Type B pancreatic cell (in vitro differentiated cells): ENCODE measurements around the gene ADAT1. TPM values are rescaled to one million over a fixed set of nuclear protein-coding genes. Genes with fewer than 3 reads are reported as not detected.

Experiments
- DNase-seq: peaks from one replicate; pipeline ENCODE4 v3.0.0; 2021; ENCODE audit warnings: mixed read lengths; ENCODE audit not compliant: unreplicated experiment; ENCODE audit errors: extremely low spot score
- H3K27ac Mint-ChIP-seq: 2 replicates; pipeline ENCODE4 v1.8.0; 2021; ENCODE audit warnings: mild to moderate bottlenecking, mixed read lengths
- H3K27me3 Mint-ChIP-seq: 2 replicates; pipeline ENCODE4 v1.8.0; 2021; ENCODE audit warnings: mixed read lengths
- H3K36me3 Mint-ChIP-seq: 2 replicates; pipeline ENCODE4 v1.8.0; 2021; ENCODE audit warnings: mixed read lengths
- H3K4me1 Mint-ChIP-seq: one replicate; pipeline ENCODE4 v1.8.0; 2021; ENCODE audit warnings: mixed read lengths; ENCODE audit not compliant: unreplicated experiment
- H3K4me3 Mint-ChIP-seq: 2 replicates; pipeline ENCODE4 v1.8.0; 2021; ENCODE audit warnings: mild to moderate bottlenecking, mixed read lengths
- H3K9me3 Mint-ChIP-seq: 2 replicates; pipeline ENCODE4 v1.8.0; 2021; ENCODE audit warnings: mixed read lengths
- total RNA-seq: library from RNA; stranded (reverse); gene quantifications from 2 replicates; pipeline ENCODE4 v1.2.1, GENCODE V29; 2021; ENCODE audit warnings: low replicate concordance
- TF ChIP-seq, protein P1 (sequence below): fragments of 200-600 bp; sonication (generic); conservative IDR thresholded peaks from 2 replicates; pipeline ENCODE4 v1.5.0; 2021; ENCODE audit warnings: antibody characterized with exemption, mild to moderate bottlenecking

The ADAT1 gene
- total RNA-seq, 1 donor from 2014 or later: 51.9 TPM

DNA sequence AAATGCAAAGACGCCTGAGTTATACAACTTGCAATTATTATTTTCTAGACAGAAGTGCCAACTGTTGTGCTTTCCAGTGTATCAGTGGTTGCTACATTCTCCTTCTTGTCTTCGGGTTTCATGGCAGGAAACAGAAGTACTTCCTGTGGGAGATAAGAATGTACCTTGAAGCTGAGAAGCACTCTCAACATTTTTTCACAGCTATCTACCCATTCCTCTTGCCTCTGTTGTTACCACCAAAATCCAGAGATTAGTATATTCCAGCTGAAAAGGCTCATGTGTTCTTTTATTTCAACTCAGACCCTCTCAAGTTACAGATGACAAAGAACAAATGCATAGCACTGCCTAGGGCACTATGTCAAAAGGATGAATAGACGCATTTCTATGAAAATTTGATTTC lies 4.8 kb upstream of the ADAT1 start:
- DNase-seq: no peak
- H3K27me3 Mint-ChIP-seq: no peaks in the 10 kb centered on the region
- peaks cover 26% of the 10 kb centered on the region for H3K36me3 Mint-ChIP-seq
- no peaks in the 10 kb centered on the region for H3K9me3 Mint-ChIP-seq
- H3K4me1 Mint-ChIP-seq: no peaks in the 10 kb centered on the region
- H3K27ac Mint-ChIP-seq: no peak overlapping the region
- no peak overlapping the region for H3K4me3 Mint-ChIP-seq
- TF ChIP-seq, protein P1, sequence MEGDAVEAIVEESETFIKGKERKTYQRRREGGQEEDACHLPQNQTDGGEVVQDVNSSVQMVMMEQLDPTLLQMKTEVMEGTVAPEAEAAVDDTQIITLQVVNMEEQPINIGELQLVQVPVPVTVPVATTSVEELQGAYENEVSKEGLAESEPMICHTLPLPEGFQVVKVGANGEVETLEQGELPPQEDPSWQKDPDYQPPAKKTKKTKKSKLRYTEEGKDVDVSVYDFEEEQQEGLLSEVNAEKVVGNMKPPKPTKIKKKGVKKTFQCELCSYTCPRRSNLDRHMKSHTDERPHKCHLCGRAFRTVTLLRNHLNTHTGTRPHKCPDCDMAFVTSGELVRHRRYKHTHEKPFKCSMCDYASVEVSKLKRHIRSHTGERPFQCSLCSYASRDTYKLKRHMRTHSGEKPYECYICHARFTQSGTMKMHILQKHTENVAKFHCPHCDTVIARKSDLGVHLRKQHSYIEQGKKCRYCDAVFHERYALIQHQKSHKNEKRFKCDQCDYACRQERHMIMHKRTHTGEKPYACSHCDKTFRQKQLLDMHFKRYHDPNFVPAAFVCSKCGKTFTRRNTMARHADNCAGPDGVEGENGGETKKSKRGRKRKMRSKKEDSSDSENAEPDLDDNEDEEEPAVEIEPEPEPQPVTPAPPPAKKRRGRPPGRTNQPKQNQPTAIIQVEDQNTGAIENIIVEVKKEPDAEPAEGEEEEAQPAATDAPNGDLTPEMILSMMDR: no peak

DNA sequence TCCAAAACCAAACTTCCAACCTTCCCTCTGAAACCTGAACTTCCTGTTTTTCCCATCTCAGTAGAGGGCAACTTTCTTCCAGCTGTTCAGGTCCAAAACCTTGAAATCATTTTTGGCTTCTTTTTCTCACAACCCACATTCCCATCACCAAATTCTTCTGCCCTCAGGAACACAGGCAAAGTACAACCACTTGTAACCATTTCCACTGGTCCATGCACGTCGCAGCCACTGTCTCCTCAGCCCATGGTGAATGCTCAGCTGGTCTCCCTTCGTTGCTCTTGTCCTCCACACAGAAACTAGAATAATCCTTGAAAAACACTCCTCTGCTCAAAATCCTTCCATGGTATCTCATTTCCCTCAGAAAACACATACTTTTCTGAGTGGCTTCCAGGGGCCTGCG lies 3.7 kb upstream of the ADAT1 start:
- no peak for DNase-seq
- Mint-ChIP-seq H3K9me3 (no peaks in the 10 kb centered on the region), H3K4me3 (no peak overlapping the region), H3K27me3 (no peaks in the 10 kb centered on the region), H3K36me3 (peaks cover 23% of the 10 kb centered on the region), H3K27ac (no peak overlapping the region), H3K4me1 (peaks cover under 1% of the 10 kb centered on the region)
- TF ChIP-seq, protein P1: no peak

DNA sequence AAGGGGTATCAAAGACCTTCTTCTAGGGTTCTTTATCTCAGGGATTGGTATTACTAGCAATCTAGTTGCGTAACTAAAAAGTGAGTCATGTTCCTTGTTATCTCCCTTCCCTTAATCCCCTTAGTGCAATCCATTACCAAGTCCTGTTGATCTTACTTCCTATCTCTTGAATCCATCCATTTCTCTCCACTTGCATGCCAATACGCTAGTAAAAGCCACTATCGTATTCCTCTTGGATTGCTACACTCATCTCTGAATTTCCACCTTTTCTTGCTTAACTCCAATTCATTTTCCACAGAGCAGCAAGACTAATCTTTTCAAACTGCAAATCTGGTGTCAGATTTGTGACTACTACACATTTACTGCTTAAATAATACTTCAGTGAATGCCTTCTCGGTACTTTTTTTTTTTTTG lies 1.8 kb upstream of the ADAT1 start:
- peak overlapping the region; percentile 23 for H3K4me3 Mint-ChIP-seq
- no peaks in the 10 kb centered on the region for H3K9me3 Mint-ChIP-seq
- peaks cover 17% of the 10 kb centered on the region for H3K36me3 Mint-ChIP-seq
- TF ChIP-seq, protein P1: no peak
- no peak for DNase-seq
- H3K4me1 Mint-ChIP-seq: peaks cover 12% of the 10 kb centered on the region
- H3K27me3 Mint-ChIP-seq: no peaks in the 10 kb centered on the region
- H3K27ac Mint-ChIP-seq: peak overlapping the region; percentile 4

DNA sequence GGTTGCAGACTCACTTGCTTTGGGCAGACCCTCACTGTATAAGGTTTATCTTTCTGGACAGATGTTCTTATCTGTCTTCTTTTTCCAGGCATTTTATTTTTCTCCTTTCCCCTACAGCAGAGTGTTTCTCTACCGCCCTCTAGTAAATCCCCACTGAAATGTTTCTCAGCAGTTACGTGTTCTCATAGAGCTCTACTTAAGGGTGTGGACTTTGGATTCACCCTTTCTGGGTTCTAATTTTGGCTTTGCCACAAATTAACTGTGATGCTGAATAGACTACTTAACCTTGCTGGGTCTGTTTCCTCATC lies 2.0 kb downstream of the ADAT1 start:
- Mint-ChIP-seq H3K9me3 (no peaks in the 10 kb centered on the region), H3K27ac (peak overlapping the region; percentile 69), H3K36me3 (peaks cover 18% of the 10 kb centered on the region), H3K4me1 (peaks cover 12% of the 10 kb centered on the region), H3K27me3 (no peaks in the 10 kb centered on the region), H3K4me3 (peak overlapping the region; percentile 97)
- TF ChIP-seq, protein P1: peak; percentile 64
- DNase-seq: no peak

DNA sequence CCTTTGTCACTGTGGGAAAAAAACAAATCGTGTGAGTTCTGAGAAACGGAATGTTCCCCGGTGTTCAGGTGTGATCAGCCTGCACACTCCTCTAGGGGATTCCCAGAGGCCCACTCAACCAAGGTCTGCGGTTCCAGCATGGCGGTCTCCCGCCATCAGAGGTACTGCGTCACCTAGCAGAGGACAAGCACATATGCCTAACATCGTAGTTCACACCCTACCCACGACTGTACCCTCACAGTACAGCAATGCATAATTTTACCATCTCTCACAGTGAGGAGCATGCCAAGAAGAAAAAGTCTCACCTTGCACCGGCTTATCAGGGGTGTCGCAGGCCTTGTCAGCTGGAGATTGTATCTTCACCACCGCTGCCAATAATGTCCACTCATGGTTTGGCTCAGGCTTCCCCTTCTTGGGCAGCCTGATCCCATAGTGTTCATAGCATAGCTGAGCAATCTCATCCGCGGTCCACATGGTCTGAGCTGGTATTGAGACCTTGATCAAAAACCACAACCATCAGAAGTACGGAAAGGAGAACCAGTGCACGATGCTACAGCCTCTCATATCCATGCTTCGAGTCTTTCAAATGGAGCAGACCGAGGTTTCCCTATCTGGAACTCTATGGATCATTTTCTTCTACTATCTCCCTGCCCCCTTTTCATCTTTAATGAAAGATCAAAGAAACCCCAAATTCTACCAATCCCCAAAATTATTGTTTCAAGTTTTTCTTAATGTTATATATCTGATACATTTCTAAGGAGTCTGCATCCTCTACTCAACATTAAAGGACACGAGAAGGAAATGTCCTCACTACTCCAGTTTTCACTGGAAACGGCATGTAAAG lies 2.5 kb downstream of the ADAT1 start:
- Mint-ChIP-seq H3K4me3 (peak overlapping the region; percentile 97), H3K9me3 (no peaks in the 10 kb centered on the region), H3K27ac (peak overlapping the region; percentile 69), H3K4me1 (peaks cover 12% of the 10 kb centered on the region), H3K36me3 (peaks cover 13% of the 10 kb centered on the region), H3K27me3 (no peaks in the 10 kb centered on the region)
- DNase-seq: no peak
- TF ChIP-seq, protein P1: no peak
